Thyroid gland (tissue), 4 donors: Measurements from ENCODE around the gene TCEAL3.

Experiments
- CTCF ChIP-seq, 6 experiments: fragments of 200-600 bp in 3 of 6; fragments of 450-650 bp in 3 of 6; sonication (generic) in 3 of 6; IDR thresholded peaks; one replicate each; pipeline ENCODE4 v1.5.1; 2016 to 2019; ENCODE audit warnings: antibody characterized with exemption in 6 of 6, mild to moderate bottlenecking in 2 of 6, inconsistent platforms in 1 of 6, moderate library complexity in 1 of 6
- POLR2A ChIP-seq, 2 donors: fragments of 450-650 bp; IDR thresholded peaks; one replicate each; pipeline ENCODE4 v1.6.1; 2017; ENCODE audit warnings: antibody characterized with exemption in 2 of 2, mild to moderate bottlenecking in 2 of 2, moderate library complexity in 1 of 2

GRCh38 chrX:103629318-103630170 lies 21.8 kb downstream of the TCEAL3 start:
- peak in 2 of 6 experiments; percentile 15 to 26 for TF ChIP-seq CTCF (IDR thresholded peaks at IDR 0.05)
- peak in 1 of 2 donors; percentile 72 for TF ChIP-seq POLR2A (IDR thresholded peaks at IDR 0.05)
